ENCODE data around the gene ULK3.

The ULK3 gene

GRCh38 chr15:74840851-74841775 is 1.8 kb downstream of the ULK3 start:
- no peak for DNase-seq (ENCODE audit: low read depth, low spot score)

GRCh38 chr15:74839526-74840395 is 3.2 kb downstream of the ULK3 start:
- DNase-seq (ENCODE audit: low read depth, low spot score) = no peak

DNA sequence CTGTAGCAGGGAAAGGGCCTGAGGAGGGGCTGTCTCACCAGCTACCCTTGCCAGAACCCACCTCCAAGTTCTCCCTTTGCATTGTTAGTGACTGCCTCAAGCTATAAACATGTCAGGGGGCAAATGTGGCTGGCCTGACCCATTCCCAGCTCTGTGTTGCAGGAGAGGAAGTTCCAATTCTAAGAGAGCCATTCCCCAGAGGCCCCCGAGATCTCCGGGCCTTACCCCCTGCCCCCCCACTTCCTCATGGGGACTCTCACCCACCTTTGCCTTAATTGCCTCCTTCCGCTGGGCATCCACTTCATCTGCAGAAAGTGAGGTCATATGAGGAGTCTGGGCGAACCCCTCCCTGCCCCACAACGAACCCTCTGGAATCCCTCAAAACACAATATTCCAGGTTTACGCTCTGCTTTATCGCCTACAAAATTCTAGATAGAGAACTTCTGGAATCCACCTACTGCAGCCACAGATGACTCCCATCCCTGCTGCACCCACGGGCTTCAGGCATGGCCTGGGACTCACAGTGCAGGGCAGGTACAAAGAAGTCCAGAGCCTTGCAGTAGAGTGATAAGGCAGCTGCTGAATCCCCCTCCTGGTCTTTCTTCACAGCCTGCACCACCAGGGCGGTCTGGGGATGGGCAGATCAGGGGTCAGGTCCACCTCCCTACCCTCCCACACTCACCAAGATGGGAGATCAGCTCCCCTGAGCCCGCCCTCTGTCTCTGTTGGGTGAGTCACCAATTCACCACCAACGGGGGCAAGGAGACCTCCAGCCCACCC is 4.0 kb downstream of the ULK3 start:
- DNase-seq (ENCODE audit: low read depth, low spot score) = no peak

DNA sequence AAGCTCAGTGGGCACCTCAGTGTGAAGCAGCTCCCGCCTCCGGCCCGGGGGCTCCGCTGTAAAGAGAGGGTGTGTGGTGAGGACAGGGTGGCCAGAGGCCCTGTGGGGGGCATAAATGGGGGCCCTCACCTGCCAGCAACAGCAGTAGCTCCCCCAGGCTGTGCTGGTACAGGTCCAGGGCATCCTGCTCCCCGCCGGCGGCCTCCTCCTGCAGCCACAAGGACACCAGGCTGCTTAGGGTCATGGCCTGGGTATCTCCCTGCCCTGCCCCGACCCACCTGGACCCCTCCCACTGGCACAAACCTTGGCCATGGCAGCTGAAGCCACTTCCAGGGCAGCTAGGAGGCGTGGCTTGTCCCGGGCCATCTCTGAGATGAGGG is 4.8 kb downstream of the ULK3 start:
- no peak for DNase-seq (ENCODE audit: low read depth, low spot score)

DNA sequence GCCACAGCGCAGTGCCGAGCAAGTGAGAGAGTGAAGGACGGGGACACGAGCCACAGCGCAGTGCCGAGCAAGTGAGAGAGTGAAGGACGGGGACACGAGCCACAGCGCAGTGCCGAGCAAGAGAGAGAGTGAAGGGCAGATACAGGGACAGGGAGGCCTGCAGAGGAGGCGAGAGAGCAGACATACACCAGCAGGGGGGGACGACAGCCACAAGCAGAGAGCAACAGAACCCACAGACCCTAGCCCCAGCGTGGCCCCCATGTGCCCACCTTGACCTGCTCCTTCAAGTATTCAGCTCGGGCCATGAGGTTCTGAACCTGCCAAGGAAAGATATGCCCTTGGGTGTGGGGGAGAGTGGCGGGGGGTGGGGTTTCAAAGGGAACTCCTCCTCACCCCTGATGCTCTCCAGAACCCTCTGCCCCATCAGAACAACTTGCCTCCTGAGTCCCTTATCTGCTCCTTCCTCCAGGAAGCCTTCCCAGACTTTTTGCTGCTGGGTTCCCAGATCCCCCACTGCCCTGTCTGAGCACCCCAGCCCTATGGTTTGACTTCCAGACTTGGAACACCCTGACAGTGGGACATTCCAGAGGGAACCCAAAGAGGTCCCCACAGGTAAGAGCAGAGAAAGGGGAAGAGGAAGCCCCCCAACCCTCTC is 5.3 kb downstream of the ULK3 start:
- no peak for DNase-seq (ENCODE audit: low read depth, low spot score)

DNA sequence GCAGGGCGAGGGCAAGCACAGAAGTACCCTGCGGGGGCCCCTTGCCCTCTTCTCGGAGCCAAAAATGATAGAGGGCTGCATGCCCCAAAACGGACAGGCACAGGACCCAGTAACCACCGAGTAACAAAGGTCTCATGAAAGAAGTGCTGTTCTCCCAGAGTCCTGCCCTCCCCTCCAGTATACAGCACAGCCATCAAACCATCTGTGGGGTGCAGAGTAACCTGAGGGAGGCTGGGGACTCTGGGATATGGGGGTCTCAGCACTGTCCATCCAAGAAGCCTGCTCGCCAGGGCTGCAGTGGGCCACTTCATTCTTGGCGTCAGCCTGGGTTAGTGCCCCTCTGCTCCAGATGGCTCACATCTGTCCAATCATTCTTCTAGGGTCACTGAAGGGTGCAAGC is 6.1 kb downstream of the ULK3 start:
- no peak for DNase-seq (ENCODE audit: low read depth, low spot score)

- peak; percentile 81 for DNase-seq (ENCODE audit: low read depth, low spot score)
These were observed 7.6 kb downstream of the ULK3 start for GRCh38 chr15:74835312-74835823.

DNA sequence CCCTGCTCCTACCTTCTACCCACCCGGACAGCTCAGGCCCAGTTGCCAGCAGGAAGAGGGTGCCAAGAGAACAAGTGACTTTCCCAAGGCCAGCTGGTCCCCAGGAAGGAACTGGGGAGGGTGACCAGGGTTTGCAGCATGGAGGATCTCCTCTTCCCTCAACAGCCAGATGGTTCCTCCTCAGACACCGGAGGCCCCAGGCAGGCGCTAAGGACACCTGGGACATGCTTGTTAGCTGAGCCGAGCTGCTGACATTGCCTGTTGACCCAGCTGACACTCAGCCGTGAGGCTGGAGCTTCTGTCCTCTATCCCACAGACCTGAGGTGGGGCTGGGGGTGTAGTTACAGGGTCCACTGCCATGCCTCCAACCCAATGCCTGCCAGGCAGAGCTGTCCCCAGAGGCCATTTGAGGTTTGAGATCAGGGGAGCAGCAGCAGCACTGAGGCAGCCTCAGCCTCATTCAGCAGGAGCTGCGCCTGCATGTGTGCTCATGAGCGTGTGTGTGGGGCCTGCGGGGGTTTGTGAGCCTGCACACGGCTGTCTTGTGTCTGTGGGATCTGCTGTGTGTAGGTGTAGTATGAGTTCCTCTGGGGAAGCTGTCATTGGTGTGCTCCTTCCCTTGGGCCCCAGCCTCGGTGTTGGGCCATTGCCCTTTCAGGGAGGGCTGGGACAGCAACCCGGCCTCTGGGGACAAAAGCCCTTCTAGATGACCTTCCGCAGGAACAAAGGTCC is 9.4 kb downstream of the ULK3 start:
- DNase-seq (ENCODE audit: low read depth, low spot score) = no peak

- no peak for DNase-seq (ENCODE audit: low read depth, low spot score)
These were observed 10.1 kb downstream of the ULK3 start for GRCh38 chr15:74832826-74833225.

DNA sequence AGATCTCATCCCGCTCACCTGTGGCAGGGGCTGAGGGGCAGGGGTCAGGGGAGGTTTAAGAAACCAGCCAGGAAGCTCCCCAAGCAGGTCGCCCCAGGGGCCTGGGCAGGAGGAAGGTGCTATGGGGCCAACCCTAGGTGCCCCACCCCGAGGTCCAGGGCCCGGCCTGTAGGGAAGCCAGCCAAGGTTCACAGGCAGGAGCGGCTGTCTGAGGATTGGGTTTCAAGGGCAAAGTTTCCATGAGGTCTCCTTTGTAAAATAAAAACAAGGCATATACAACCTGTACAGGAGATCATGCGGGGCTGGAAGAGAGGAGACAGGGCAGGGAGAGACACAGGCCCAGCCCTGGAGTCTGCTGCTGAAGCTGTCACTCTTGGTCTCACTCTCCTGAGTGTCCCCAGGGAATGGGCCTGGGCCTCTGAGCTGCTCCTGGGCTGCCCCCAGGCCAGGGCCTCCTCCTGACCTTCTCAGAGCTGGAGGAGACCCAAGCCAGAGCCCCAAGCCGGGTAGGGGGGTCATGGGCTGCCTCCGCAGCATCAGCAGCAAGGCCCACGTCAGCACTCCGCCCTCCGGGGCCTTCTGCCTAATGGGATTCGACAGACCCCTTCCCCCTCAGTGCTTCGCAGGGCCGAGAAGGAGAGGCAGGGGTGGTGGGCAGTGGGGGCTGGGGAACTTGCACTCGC is 11.0 kb downstream of the ULK3 start:
- DNase-seq (ENCODE audit: low read depth, low spot score) = no peak

- DNase-seq (ENCODE audit: low read depth, low spot score) = no peak
These were observed 12.1 kb downstream of the ULK3 start for GRCh38 chr15:74830868-74831267.

DNA sequence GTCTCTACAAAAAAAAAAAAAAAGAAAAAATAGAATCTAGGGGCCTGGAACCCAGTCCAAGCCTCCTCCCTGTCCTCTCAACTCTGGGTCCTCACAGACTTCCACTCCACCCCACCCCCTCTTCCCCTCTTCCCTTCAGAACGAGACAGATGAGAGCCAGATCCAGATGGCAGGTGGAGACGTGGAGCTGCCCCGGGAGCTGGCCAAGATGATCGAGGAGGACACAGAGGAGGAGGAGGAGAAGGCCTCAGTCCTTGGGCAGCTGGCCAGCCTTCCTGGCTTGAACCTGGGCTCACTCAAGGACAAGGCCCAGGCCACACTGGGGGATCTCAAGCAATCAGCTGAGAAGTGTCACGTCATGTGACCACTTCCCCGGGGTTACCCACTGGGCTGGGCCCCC is 13.0 kb downstream of the ULK3 start:
- no peak for DNase-seq (ENCODE audit: low read depth, low spot score)

GRCh38 chr15:74829486-74829885 is 13.5 kb downstream of the ULK3 start:
- DNase-seq (ENCODE audit: low read depth, low spot score) = no peak

- DNase-seq (ENCODE audit: low read depth, low spot score) = no peak
These were observed 14.1 kb downstream of the ULK3 start for GRCh38 chr15:74828835-74829234.

DNA sequence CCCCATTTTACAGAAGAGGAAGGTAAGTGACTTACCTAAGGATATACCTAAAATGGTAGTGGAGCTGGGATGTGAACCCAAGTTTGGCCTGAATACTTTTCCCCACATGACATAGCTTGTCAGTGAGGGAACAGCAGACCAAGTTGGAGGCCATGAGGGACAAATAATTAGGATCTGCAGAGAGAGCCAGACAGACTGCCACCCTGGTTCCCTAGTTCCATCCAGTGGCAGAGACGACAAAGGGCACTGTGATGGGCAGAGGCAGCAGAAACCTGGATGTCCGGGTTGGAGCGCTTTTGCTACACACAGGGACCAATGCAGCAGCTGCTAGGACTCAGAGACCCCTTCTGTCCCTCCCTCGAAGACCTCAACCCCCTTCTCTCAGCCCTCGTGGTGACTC is 15.3 kb downstream of the ULK3 start:
- DNase-seq (ENCODE audit: low read depth, low spot score) = no peak

- DNase-seq (ENCODE audit: low read depth, low spot score) = no peak
These were observed 16.0 kb downstream of the ULK3 start for GRCh38 chr15:74826921-74827320.

DNA sequence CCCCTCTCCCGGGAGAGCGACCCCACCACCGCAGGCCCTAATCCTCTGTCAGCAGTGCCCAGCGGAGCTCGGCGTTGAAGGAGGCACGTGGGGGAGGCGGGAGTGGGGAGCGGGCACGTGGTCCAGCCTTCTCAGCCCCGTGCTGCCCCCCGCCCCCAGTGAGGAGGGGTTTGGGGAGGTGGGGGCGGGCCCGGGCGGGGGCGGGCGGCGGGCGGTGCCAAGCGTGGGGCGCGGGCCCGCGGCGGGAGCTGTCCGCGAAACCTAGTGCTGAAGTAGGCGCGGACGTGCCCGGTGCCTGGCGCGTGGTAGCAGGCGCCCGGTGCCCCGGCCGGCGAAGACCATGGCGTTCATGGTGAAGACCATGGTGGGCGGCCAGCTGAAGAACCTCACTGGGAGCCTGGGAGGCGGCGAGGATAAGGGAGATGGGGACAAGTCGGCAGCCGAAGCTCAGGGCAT is 16.6 kb downstream of the ULK3 start, which contains the start of gene CPLX3:
Gene CPLX3, plus strand, starts transcription at position 264 of the 456 bp plus-strand sequence. Its CDS starts 77 bp downstream, at position 341.
- no peak for DNase-seq (ENCODE audit: low read depth, low spot score)

- DNase-seq (ENCODE audit: low read depth, low spot score) = no peak
These were observed 17.1 kb downstream of the ULK3 start for GRCh38 chr15:74825866-74826265.

DNA sequence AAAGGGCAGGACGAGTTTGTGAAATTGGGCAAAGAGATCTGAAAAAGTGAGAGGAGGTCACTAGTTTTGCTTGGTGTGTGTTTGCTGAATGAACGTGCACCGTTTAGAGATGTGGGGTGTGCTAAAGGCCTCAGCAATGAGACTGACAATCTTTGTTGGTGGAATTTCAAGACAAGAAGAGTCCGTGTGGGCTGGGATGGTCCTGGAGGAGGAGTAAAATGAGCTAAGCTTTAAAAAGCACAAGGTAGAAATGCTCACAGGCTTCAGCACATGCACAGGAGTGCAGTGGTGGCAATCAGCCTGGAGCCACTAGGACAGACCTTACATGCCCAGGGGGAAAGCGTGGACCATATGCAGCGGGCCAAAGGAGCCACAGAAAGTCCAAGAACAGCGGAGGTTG is 18.0 kb downstream of the ULK3 start:
- DNase-seq (ENCODE audit: low read depth, low spot score) = no peak

- DNase-seq (ENCODE audit: low read depth, low spot score) = no peak
These were observed 19.6 kb downstream of the ULK3 start for GRCh38 chr15:74823324-74823723.

All from iPS DF 19.7 (cell line).